Activated CD4-positive, CD25-positive, alpha-beta regulatory T cell treated with anti-CD3 and anti-CD28 coated beads, Interleukin-2, amount 50 U/mL, for 16 hours (primary cell): ENCODE measurements around the gene MRPL58.
A peak's percentile ranks its signal among the peaks of the same experiment; 100 is the strongest.
"Not testable (repeated sequence)": the region's sequence is repeated elsewhere in the genome, so short reads cannot be mapped to it uniquely, and the experiment has no call there.

Source experiments
- DNase-seq: peaks from one replicate; pipeline ENCODE4 v3.0.0-alpha.2; 2020; ENCODE audit warnings: low read depth, low spot score

The MRPL58 gene

DNA sequence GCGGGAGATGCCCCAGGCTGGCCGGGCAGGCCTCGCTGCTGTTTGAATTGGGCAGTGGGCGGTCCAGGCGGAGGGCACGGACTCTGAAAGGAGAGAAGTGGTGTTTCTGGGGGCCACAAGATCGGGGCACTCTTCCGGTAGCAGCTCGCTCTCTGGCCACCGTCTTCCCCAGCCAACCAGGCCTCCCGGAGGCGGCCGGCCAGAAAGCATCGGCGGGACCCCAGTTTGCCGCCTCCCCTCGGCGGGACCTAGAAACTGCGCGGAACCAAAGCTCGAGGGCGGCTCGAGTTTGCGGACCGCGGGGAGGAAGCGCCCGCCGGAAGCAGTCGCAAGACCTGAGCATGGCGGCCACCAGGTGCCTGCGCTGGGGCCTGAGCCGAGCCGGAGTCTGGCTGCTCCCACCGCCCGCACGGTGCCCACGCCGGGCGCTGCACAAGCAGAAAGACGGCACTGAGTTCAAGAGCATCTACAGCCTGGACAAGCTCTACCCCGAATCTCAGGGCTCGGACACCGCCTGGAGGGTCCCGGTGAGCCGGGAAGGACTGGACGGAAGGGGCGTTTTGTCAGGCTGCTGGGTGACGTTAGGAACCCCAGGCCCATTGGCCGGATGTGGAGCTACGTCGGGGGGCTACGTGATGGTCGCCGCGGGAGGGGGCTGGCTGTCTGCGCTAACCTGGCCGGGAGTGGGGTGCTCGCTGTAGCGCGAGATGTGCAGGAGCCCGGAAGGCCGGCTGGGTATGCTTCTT is at the start of gene MRPL58:
MRPL58 (plus strand) TSS at position 325 of the 746 bp plus-strand sequence; CDS start at position 342, 17 bp downstream.
- peak; percentile 49 for DNase-seq

DNA sequence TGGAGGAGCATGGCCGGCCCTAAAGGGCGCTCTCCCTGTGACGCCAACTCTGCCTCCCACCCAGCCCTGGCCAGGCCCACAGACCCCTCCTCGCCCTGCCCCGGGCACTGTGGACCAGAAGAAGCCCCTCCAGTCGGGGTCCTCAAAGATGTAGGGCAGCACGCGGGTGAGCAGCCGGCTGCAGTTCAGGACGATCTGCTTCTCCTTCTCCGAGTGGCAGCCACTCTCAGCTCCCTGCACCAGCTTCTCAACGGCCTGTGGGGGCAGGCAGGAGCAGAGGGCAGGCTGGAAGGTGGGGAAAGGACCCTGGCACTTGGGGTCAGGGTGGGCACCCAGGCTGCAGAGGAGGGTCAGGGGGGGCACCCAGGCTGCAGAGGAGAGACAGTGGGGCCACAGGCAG is 48.8 kb upstream of the MRPL58 start:
- DNase-seq: no peak

DNA sequence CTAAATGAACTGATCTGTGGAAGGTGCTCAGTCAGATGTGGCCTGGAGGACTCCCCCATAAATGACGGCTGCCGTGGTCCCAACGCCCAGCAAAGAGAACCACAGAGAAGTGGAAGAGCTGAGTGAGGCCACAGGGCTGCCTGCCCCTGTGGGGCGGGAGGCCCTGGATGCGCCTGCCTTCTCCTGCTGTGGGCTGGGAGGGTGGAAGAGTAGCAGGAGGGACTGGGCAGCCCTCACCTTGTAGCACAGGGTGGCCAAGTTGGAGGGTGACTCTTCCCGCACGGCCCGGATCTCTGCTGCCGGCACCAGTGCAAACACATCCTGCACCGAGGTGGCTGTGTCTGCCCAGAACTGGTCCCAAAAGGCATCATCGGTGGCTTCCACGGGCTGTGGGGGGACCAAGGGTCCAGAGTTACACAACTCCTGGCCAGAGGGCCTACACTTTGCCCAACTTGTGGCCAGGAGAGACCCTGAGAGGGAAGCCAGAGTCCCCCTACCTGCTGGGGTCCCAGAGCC is 48.2 kb upstream of the MRPL58 start:
- DNase-seq: no peak

DNA sequence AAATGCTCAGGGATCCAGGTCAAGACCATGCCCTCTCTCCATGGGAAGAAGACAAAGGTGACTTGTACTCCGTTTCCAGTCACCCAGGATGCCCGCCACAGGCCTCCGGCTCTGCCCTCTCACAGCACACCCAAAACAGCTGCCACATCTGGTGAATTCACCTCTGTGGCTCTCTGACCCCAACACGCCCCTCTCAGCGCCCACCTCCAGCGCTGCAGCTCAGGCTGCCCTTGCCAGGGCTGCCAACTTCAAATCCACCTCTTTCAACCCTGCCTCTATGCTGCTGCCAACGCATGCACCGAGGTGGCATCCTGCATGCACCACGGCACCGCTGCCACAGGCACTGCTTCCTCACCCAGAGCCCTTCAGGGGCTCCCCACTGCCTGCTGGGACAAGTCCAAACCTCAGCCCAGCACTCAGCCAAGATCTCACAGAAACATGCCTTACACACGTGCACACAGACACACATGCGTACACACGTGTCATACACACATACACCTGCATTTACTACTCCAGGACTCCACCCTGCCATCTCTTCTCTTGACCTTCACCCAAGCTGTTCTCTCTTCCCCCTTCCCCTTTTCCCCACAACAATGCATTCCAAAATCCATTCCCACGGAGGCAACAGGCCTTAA is 47.4 kb upstream of the MRPL58 start:
- no peak for DNase-seq

DNA sequence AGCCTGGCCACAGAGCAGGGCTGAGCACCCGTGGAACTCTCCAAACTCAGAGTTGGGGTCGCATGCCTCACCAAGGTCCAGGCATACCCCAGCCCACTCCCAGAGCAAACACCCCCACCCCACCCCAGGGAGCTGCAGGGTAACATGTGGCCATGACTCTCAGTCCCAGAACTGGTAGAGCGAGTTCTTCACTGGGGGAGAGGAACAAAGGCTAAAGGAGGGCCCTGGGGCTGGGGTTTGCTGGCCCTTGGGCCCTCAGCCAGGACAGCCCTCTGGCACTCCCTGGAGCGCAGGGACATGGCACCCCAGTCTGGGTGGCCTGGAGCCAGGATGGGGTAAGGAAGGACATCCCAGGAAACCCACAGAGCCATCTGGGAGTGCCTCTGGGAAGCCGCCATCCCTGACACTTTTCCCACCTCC is 44.1 kb upstream of the MRPL58 start:
- DNase-seq: no peak

DNA sequence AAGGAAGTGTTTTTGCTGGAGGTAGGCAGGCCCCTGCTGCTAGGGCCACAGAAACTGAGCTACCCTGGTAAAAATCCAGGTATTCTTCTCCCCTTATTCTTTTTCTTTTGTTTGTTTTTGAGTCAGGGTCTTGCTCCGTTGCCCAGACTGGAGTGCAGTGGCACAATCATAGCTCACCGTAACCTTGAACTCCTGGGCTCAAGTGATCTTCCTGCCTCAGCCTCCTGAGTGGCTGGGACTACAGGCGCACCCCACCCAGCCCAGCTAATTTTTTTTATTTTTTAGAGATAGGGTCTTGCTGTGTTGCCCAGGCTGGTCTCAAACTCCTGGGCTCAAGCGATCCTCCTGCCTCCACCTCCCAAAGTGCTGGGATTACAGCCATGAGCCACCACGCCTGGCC is 43.0 kb upstream of the MRPL58 start:
- not testable (repeated sequence) for DNase-seq

DNA sequence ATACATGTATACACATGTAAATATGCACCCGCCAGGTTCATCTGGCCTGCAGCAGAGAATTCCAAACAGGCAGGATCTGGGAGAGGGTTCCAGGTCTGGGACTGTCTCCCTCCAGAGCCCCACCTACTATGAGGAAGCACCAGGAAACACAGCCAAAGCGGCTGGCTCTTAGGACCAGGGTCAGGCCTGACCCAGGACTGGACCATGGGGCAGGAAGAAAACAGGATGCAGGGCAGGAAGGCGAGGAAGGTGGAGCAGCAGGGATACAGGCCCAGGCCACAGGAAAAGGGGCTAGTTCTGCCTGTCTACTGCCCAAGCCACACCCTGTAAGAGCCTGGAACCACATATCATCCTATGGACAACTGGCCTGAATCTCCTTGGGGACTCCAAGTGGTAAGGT is 42.1 kb upstream of the MRPL58 start:
- DNase-seq: no peak

DNA sequence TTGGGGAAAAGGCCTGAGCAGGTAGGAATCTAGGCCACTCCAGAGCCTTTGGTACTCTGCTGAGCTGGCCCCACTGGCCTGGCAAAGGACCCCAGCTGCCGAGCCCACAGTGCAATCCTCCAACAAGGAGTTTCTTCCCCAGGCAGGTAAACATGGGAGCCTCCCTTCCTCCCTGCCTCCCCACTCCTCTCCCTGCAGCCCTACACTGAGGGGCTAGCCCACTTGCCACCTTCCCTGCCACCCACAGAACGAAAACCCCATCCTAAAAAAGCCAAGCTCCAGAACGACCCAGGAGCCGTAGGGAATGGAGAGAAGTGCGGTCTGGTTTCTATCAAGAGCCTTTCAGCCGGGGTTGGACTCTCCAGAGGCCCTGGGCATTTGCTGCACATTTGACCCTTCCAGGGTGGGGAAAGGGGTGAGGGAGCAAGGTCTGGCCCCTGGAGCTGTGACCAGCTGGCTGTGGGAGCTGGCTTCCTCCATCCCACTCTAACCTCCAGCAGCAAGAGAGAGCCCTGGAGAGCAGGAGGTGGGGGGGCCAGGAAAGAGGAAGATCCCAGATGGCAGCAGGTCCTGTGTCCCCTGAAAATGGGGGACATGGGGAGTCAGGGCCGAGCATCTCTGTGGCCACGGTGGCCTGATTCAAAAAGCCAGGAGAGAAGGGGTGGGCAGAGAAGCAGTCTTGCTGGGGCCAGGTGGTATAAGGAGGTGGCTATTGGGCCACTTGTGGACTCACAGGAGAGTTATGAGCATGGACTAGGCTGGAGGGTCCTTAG is 41.2 kb upstream of the MRPL58 start:
- no peak for DNase-seq

DNA sequence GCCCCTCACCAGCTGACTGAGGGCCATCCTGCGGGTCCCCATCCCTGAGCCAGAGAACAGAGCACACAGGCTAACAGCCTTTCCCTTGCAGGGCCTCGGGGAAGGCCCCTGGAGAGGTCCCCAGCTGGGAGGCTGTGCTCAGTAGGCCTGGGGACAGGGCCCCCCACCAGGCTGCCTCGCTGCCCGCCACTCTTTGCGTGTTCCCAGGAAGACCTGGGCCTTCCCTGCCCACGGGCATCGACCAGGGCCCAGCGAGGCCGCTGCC is 40.7 kb upstream of the MRPL58 start:
- DNase-seq: no peak

DNA sequence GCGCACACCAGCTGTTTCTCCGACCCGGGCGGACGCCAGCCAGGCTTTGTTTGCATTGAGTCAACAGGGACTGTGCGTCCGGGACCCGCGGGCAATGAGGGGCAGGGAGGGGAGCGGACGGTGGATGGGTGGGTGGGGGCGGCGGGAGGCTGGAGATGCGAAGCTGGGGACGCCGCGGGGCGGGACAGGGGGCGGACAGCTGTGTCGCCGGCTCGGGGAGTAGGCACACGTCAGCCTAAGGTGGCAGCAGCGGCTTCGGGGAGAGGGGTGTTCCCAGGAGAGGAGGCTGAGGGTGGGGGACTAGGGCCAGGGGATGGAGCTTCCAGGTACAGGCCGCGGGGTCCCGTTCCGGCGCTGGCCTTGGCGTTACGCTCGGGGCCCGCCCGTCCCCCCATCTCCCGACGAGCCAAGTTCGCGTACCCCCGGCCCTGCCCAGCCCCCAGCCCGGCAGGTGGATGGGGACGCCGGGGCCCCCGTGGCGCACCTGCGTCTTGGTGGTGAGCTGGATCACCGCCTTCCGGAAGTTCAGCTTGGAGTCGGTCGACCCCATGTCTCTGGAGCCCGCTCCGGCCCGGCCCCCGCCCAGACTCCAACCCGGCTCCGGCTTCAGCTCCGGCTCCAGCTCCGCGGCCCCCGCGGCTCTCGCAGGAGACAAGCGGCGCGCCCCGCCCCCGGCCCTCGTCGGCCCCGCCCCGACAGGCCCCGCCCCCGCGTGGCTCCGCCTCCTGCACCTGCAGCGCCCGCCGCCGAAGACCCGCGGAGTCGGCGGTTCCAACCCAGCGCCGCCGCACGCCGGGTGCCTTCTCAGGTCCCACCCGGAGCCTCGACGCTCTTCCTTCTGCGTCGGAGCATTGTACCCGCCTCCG is 40.1 kb upstream of the MRPL58 start, which contains the start of gene HID1:
HID1 (minus strand) TSS at position 653 of the 866 bp plus-strand sequence; CDS start at position 550, 103 bp downstream.
- peak; percentile 55 for DNase-seq

DNA sequence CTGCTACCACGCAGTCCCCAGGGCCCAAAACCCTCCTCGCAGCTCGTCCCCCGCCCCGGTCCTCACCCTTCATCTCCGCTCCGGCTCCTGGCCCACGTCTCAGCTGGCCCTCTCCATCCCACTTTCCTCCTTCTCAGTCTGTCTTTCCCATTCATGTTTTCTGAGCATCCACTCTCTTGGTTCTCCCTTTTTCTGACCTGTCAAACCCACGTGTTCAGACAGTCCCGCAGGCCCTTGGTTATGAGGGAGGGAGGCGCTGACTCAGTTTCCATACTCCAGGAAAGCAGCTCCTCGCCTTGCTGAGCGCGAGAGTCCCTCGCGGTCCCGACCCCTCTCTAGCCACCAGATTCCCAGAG is 39.5 kb upstream of the MRPL58 start:
- no peak for DNase-seq

DNA sequence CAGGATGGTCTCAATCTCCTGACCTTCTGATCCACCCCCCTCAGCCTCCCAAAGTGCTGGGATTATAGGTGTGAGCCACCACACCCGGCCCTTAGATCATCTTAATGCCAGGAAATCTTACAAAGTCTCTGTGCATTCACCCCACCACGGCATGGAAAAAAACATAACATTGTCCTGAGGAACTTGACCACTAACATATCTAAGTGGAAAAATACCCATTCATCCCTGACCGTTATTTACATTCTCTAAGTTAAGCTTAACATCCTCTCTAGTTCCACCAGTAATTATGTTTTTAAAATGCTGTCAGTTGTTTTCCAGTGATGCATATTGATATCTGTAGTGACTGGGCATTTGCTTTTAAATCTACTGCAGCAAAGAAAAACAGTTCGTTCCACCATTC is 36.5 kb upstream of the MRPL58 start:
- DNase-seq: no peak

DNA sequence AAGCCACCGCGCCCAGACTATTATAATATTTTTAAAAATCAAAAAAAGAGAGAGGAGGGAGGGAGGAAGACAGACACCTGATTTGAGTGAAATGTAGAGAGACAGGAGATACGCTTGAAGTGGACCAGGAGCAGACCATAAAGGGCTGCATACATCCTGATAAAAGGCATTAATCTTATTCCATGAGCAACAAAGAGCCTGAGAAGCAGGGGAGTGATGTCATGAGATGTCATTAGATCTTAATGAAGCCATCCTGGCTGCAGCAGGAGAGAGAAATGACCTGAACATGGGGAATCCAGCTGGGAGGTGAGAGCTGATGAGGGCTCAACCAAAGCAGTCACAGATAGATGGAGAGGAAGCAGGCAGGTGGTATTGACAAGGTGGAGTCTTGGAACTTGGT is 34.7 kb upstream of the MRPL58 start:
- DNase-seq: no peak

DNA sequence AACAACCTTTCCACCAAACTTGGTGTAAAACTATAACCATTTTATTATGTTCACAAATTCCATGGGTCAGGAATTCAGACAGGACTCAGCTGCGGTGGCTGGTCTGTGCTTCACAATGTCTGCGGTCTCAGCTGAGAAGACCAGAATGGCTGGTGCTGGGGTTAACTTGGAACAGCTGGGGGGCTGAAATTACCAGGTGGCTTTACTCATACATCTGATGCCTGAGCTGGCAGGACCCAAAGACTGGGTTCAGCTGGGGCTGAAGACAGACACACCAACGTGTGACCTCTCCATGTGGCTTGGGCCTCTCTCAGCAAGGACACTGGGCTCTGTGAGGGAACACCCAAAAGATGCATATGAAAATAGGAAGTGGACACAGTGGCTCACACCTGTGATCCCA is 34.2 kb upstream of the MRPL58 start:
- no peak for DNase-seq

DNA sequence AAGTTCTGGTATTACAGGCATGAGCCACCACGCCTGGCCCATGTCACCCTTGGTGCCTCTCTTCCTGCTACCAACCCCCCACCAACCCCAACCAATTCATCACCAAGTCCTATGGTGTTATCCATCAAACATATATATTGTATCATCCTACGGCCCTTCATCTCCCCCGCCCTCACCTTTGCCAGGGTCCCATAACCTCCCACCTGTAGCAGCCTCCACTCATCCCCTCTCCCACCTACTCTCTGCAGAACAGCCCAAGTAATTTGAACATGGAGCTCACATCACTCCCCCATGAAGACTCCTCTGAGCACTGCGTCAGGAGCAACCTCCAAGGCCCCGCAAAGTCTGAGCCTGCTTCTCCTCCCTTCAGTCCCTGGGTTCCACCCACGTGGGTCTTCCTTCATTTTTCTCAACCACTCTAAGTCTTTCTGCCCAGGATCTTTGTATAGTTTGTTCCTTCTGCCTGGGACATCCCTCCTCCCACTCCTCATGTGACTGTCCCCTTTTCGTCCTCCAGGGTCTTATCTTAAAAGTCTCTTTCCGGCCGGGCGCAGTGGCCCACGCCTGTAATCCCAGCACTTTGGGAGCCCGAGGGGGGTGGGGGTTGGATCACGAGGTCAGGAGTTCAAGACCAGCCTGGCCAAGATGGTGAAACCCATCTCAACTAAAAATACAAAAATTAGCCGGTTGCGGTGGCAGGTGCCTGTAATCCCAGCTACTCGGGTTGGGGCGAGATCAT is 32.9 kb upstream of the MRPL58 start:
- DNase-seq: no peak

DNA sequence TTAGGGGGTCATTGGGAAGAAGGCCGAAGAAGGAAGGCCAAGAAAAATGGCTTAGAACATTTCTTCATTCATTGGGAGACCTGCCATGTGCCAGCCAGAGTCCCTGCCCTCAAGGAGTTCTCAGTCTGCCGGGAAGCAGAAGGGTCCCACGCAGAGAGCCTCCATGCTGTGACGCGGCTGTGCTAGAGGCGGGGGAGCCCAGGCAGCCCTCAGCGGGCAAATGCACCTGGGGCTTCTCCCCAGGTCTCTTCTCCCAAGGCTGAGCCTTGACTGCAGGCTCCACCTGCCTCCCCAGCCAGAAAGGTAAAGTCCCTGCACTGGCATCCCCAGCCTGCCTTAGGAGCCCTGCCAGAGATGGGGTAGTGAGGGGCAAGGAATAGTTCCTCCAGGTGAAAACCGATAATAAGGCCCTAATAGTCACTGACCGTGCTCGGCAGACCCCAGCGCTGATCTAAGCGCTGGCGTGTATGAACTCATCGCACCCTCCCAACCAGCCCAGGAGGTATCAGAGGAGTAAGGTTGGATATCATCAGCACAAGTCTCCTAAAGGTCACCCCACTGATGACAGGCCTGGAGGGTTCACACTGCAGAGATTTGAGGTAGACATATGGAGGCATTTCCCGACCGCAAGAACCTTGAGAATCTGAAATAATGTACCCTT is 31.0 kb upstream of the MRPL58 start:
- no peak for DNase-seq

DNA sequence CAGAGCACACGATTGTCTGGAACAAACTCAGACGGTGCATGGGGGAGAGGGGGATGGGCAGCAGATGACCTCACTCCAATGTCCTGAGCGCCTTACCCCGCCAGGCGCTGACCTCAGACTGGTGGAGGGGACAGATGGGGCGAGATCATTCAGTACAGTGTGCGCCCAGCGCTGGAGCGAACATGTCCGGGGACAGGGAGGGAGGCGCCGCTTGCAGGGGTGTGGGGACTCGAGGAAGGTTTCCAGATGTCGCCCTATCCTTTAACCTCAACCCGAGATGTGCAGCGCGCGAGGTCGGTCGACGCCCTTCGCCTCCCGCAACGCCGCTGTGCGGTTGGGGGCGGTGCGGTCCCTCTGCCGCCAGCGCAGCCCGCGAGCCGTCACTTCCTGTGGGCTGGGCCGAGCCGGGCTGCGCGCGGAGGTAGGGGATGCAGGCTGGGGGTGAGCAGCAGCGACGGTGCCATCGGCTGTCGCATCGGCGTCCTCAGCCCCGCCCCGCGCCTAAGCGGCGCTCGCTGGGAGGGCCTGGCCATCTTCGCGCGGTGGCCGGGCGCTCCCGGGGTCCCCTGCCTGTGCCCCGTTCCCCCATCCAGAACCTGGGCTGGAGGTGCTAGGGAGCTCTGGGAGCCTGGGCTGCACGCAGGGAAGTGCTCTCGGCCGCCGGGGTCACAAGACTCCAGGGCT is 30.3 kb upstream of the MRPL58 start:
- DNase-seq: peak; percentile 57

DNA sequence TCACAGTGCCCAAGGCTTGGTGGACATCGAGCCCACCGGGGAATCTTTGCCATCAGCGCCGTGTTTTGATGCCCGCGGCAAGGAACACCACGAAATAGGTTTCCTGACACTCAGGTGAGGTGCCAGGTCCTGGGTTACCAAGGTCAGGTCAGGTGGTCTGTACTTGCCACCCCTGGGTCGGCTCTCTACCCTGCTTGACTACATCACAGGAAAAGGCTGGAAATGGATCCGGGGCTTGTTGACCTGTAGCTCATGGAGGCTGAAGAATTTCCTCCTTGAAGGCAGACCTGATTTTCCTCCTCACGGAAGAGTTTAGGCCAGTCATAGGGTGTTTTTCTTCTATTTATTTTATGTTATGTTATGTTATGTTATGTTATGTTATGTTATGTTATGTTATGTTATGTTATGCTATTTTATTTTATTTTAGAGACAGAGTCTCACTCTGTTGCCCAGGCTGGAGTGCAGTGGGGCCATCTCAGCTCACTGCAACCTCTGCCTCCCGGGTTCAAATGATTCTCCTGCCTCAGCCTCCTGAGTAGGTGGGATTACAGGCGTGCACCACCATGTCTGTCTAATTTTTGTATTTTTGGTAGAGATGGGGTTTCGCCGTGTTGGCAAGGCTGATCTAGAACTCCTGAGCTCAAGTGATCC is 29.7 kb upstream of the MRPL58 start:
- not testable (repeated sequence) for DNase-seq

DNA sequence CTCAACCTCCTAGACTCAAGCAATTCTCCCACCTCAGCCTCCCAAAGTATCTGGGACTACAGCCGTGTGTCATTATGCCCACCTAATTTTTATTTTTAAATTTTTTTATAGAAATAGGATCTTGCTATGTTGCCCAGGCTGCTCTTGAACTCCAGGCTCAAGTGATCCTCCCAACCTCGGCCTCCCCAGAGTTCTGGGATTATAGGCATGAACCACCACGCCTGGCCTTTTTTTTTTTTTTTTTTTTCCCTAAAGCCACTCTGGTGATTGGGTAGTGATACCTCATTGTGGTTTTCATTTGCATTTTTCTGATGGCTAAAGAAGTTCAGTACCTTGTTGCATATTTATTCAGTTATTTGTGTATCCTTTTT is 26.3 kb upstream of the MRPL58 start:
- DNase-seq: no peak
